HCT116 (cell line): Measurements from ENCODE around the gene CDCA4.

Experiments used
- ATF3 ChIP-seq: IDR thresholded peaks from 2 replicates; pipeline ENCODE4 v1.6.1; 2012
- CTCF ChIP-seq, 3 experiments: fragments of 200-600 bp in 1 of 3; sonication (generic) in 1 of 3; IDR thresholded peaks in 2 of 3; conservative IDR thresholded peaks in 1 of 3; 2 replicates each; pipeline ENCODE4 v1.5.1; 2012 to 2017; ENCODE audit warnings: low read depth in 2 of 3, low read length in 2 of 3, antibody characterized with exemption in 1 of 3, borderline replicate concordance in 1 of 3, control low read depth in 1 of 3, mild to moderate bottlenecking in 1 of 3, mixed read lengths in 1 of 3, mixed run types in 1 of 3, moderate library complexity in 1 of 3; ENCODE audit not compliant: insufficient read depth in 1 of 3
- EZH2 ChIP-seq: fragments of 200-600 bp; sonication (generic); IDR thresholded peaks from 2 replicates; pipeline ENCODE4 v1.6.1; 2017; ENCODE audit warnings: antibody characterized with exemption, mixed run types
- EZH2phosphoT487 ChIP-seq: fragments of 200-600 bp; IDR thresholded peaks from 2 replicates; pipeline ENCODE4 v1.6.1; 2018; ENCODE audit warnings: antibody characterized with exemption, borderline replicate concordance
- JUND ChIP-seq: IDR thresholded peaks from 2 replicates; pipeline ENCODE4 v1.6.1; 2012
- POLR2A ChIP-seq: IDR thresholded peaks from 2 replicates; pipeline ENCODE4 v1.7.0; 2011; ENCODE audit warnings: borderline replicate concordance; ENCODE audit not compliant: insufficient read depth, insufficient read length; ENCODE audit errors: extremely low read depth
- RAD21 ChIP-seq: IDR thresholded peaks from 2 replicates; pipeline ENCODE4 v1.6.1; 2012; ENCODE audit warnings: low read depth, mild to moderate bottlenecking
- SIN3A ChIP-seq: IDR thresholded peaks from 2 replicates; pipeline ENCODE4 v1.6.1; 2012; ENCODE audit warnings: low read depth
- SP1 ChIP-seq: IDR thresholded peaks from 2 replicates; pipeline ENCODE4 v1.6.1; 2012; ENCODE audit warnings: low read depth
- YY1 ChIP-seq: IDR thresholded peaks from 2 replicates; pipeline ENCODE4 v1.6.1; 2011; ENCODE audit warnings: low read length, low read depth, moderate library complexity, mild to moderate bottlenecking; ENCODE audit not compliant: insufficient replicate concordance; ENCODE audit errors: extremely low read depth
- ZBTB33 ChIP-seq: IDR thresholded peaks from 2 replicates; pipeline ENCODE4 v1.6.1; 2011; ENCODE audit warnings: mild to moderate bottlenecking, low read length, moderate library complexity; ENCODE audit not compliant: insufficient replicate concordance; ENCODE audit errors: extremely low read depth

GRCh38 chr14:105067140-105067968, 46.5 kb upstream of the CDCA4 start:
- TF ChIP-seq CTCF (IDR thresholded peaks at IDR 0.05 in 2 of 3, conservative IDR thresholded peaks at IDR 0.05 in 1 of 3; ENCODE audit: borderline replicate concordance in 1 of 3, insufficient read depth in 1 of 3, low read depth in 2 of 3, low read length in 2 of 3) = no peak
- TF ChIP-seq ZBTB33 = no peak
- TF ChIP-seq SIN3A = no peak
- TF ChIP-seq EZH2phosphoT487 = no peak
- no peak for TF ChIP-seq POLR2A
- no peak for TF ChIP-seq RAD21
- no peak for TF ChIP-seq ATF3
- no peak for TF ChIP-seq YY1
- TF ChIP-seq SP1 = no peak
- TF ChIP-seq JUND = no peak
- no peak for TF ChIP-seq EZH2
